Neural progenitor cell (in vitro differentiated cells): ENCODE data around the gene SNAI3.

ENCODE experiments used
- CTCF ChIP-seq: fragments of 200-600 bp; sonication (generic); IDR thresholded peaks from 2 replicates; pipeline ENCODE4 v1.5.1; 2017; ENCODE audit warnings: antibody characterized with exemption, mild to moderate bottlenecking
- EZH2phosphoT487 ChIP-seq: fragments of 200-600 bp; sonication (generic); IDR thresholded peaks from 2 replicates; pipeline ENCODE4 v1.6.1; 2017; ENCODE audit warnings: antibody characterized with exemption

GRCh38 chr16:88649195-88649923, 36.9 kb downstream of the SNAI3 start:
- TF ChIP-seq CTCF (no peak), EZH2phosphoT487 (no peak)
